OCI-M2 (cell line): Measurements from ENCODE around the gene HEPH.
"Not testable (repeated sequence)": the region's sequence is repeated elsewhere in the genome, so short reads cannot be mapped to it uniquely, and the experiment has no call there.

Experiments
- DNase-seq: peaks from one replicate; lab custom pipeline; 2025; ENCODE audit not compliant: unreplicated experiment; lab: John Stamatoyannopoulos, UW

HEPH gene

GRCh38 chrX:66221856-66222255 lies 57.8 kb downstream of the HEPH start:
- no peak for DNase-seq

- DNase-seq, result no peak
Observed at GRCh38 chrX:66232296-66232695, 68.2 kb downstream of the HEPH start.

GRCh38 chrX:66233209-66233608 lies 69.2 kb downstream of the HEPH start:
- DNase-seq, result no peak

- DNase-seq, result not testable (repeated sequence)
Observed at GRCh38 chrX:66233904-66234303, 69.9 kb downstream of the HEPH start.

GRCh38 chrX:66255359-66255967 lies 91.4 kb downstream of the HEPH start:
- no peak for DNase-seq

- DNase-seq, result no peak
Observed at GRCh38 chrX:66262807-66263206, 98.8 kb downstream of the HEPH start.
